Central memory CD8-positive, alpha-beta T cell (primary cell): ENCODE measurements around the gene CNDP2.
A peak's percentile ranks its signal among the peaks of the same experiment; 100 is the strongest.

Source experiments
- ATAC-seq: fragments of 150-1000 bp; cut with Tn5 transposase; replicated peaks from 2 replicates; pipeline ENCODE4 v1.10.0; 2022; ENCODE audit warnings: mild to moderate bottlenecking, moderate FRiP score, moderate number of reproducible peaks; ENCODE audit not compliant: poor library complexity, severe bottlenecking; ENCODE audit errors: extremely low read depth
- DNase-seq, 2 donors: peaks; one replicate each; pipeline ENCODE4 v3.0.0; 2021; ENCODE audit warnings: low spot score in 2 of 2
- H3K27ac Mint-ChIP-seq: one replicate; pipeline ENCODE4 v1.8.0; 2022; ENCODE audit warnings: low read depth, mild to moderate bottlenecking, moderate library complexity, mixed read lengths
- H3K27me3 Mint-ChIP-seq: one replicate; pipeline ENCODE4 v1.8.0; 2022; ENCODE audit warnings: mixed read lengths
- H3K36me3 Mint-ChIP-seq: one replicate; pipeline ENCODE4 v1.8.0; 2022; ENCODE audit warnings: mild to moderate bottlenecking, moderate library complexity, mixed read lengths; ENCODE audit not compliant: insufficient read depth
- H3K4me1 Mint-ChIP-seq: one replicate; pipeline ENCODE4 v1.8.0; 2022; ENCODE audit warnings: mixed read lengths
- H3K4me3 Mint-ChIP-seq: one replicate; pipeline ENCODE4 v1.8.0; 2022; ENCODE audit warnings: mild to moderate bottlenecking, moderate library complexity, mixed read lengths
- H3K9me3 Mint-ChIP-seq: one replicate; pipeline ENCODE4 v1.8.0; 2022; ENCODE audit warnings: mixed read lengths

CNDP2 gene

DNA sequence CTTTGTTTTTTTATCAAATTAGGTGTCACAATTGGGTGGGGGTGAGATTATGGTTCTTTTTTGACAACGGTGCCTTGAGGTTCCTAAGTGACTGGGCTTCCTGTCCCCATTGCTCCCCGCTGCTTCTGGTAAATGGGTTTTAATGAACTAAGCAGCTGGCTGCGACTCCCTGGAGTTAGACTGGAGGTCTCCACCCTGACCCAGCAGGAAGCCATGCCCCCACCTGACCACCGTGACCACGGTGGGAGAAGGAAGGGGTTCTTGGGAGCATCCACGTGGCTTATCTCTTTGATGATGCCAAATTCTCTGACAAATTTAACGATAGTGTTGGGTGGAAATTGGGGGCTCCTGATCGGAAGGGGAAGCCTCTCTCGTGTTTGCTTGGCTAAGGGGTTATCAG, 12.2 kb downstream of the CNDP2 start:
- ATAC-seq (no peak), DNase-seq (no peak)
- H3K9me3 Mint-ChIP-seq, result no peaks in the 10 kb centered on the region
- no peaks in the 10 kb centered on the region for H3K27me3 Mint-ChIP-seq
- peaks cover 29% of the 10 kb centered on the region for H3K4me1 Mint-ChIP-seq
- no peak overlapping the region for H3K4me3 Mint-ChIP-seq
- peaks cover 62% of the 10 kb centered on the region for H3K36me3 Mint-ChIP-seq
- H3K27ac Mint-ChIP-seq, result no peak overlapping the region

DNA sequence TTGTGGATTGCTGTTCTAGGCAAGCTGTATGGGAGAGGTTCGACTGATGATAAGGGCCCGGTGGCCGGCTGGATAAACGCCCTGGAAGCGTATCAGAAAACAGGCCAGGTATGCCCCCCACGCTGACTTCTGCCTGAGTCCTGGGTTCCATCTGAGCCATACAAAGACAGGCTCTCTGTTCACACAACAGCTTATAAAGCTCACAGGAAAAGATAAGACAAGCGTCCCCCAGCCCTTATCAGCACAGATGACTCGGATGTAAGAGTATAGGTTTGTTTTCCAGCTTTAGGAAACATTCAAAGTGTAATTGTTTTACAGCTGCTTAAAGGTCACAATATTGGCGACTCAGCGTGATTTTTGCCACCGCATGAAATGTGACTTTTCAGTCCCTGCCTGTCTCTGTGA, 12.7 kb downstream of the CNDP2 start:
- no peak overlapping the region for H3K27ac Mint-ChIP-seq

GRCh38 chr18:74509856-74510769, 13.9 kb downstream of the CNDP2 start:
- DNase-seq (no peak), ATAC-seq (no peak)
- no peaks in the 10 kb centered on the region for H3K9me3 Mint-ChIP-seq
- H3K4me1 Mint-ChIP-seq, result peaks cover 38% of the 10 kb centered on the region
- no peak overlapping the region for H3K4me3 Mint-ChIP-seq
- H3K27ac Mint-ChIP-seq, result no peak overlapping the region
- peaks cover 56% of the 10 kb centered on the region for H3K36me3 Mint-ChIP-seq
- H3K27me3 Mint-ChIP-seq, result no peaks in the 10 kb centered on the region

More for the DNA sequence above, 12.7 kb downstream of the CNDP2 start:
- H3K4me1 Mint-ChIP-seq, result peaks cover 28% of the 10 kb centered on the region
- H3K9me3 Mint-ChIP-seq, result no peaks in the 10 kb centered on the region
- no peaks in the 10 kb centered on the region for H3K27me3 Mint-ChIP-seq
- peaks cover 61% of the 10 kb centered on the region for H3K36me3 Mint-ChIP-seq
- ATAC-seq (no peak), DNase-seq (no peak)
- no peak overlapping the region for H3K4me3 Mint-ChIP-seq

GRCh38 chr18:74510770-74511095, 14.6 kb downstream of the CNDP2 start:
- DNase-seq, result no peak
- Mint-ChIP-seq H3K4me3 (no peak overlapping the region), H3K9me3 (no peaks in the 10 kb centered on the region), H3K27me3 (no peaks in the 10 kb centered on the region), H3K4me1 (peaks cover 35% of the 10 kb centered on the region), H3K36me3 (peaks cover 52% of the 10 kb centered on the region), H3K27ac (no peak overlapping the region)
- no peak for ATAC-seq

GRCh38 chr18:74511823-74512222, 15.7 kb downstream of the CNDP2 start:
- Mint-ChIP-seq H3K27me3 (no peaks in the 10 kb centered on the region), H3K4me1 (peaks cover 30% of the 10 kb centered on the region), H3K9me3 (no peaks in the 10 kb centered on the region), H3K27ac (no peak overlapping the region), H3K36me3 (peaks cover 49% of the 10 kb centered on the region), H3K4me3 (no peak overlapping the region)
- ATAC-seq, result no peak
- DNase-seq, result no peak

- no peaks in the 10 kb centered on the region for H3K27me3 Mint-ChIP-seq
- DNase-seq (no peak), ATAC-seq (no peak)
- no peak overlapping the region for H3K27ac Mint-ChIP-seq
- H3K4me3 Mint-ChIP-seq, result no peak overlapping the region
- H3K4me1 Mint-ChIP-seq, result peaks cover 23% of the 10 kb centered on the region
- H3K9me3 Mint-ChIP-seq, result no peaks in the 10 kb centered on the region
- H3K36me3 Mint-ChIP-seq, result peaks cover 45% of the 10 kb centered on the region
Measured at GRCh38 chr18:74512321-74513053, 16.3 kb downstream of the CNDP2 start.

- H3K4me3 Mint-ChIP-seq, result no peak overlapping the region
- no peak overlapping the region for H3K27ac Mint-ChIP-seq
- H3K36me3 Mint-ChIP-seq, result peaks cover 43% of the 10 kb centered on the region
- ATAC-seq, result no peak
- no peaks in the 10 kb centered on the region for H3K27me3 Mint-ChIP-seq
- H3K4me1 Mint-ChIP-seq, result peaks cover 17% of the 10 kb centered on the region
- DNase-seq, result no peak
- H3K9me3 Mint-ChIP-seq, result no peaks in the 10 kb centered on the region
Measured at GRCh38 chr18:74513149-74513882, 17.2 kb downstream of the CNDP2 start.

GRCh38 chr18:74513883-74514205, 17.7 kb downstream of the CNDP2 start:
- no peak for DNase-seq
- Mint-ChIP-seq H3K9me3 (no peaks in the 10 kb centered on the region), H3K27ac (no peak overlapping the region), H3K36me3 (peaks cover 39% of the 10 kb centered on the region), H3K4me3 (no peak overlapping the region), H3K27me3 (no peaks in the 10 kb centered on the region), H3K4me1 (peaks cover 17% of the 10 kb centered on the region)
- no peak for ATAC-seq

GRCh38 chr18:74514860-74515495, 18.8 kb downstream of the CNDP2 start:
- ATAC-seq, result no peak
- peaks cover 38% of the 10 kb centered on the region for H3K36me3 Mint-ChIP-seq
- no peaks in the 10 kb centered on the region for H3K9me3 Mint-ChIP-seq
- peak overlapping the region; percentile 65 for H3K27ac Mint-ChIP-seq
- DNase-seq, result no peak
- H3K4me1 Mint-ChIP-seq, result peaks cover 17% of the 10 kb centered on the region
- no peak overlapping the region for H3K4me3 Mint-ChIP-seq
- H3K27me3 Mint-ChIP-seq, result no peaks in the 10 kb centered on the region

GRCh38 chr18:74515620-74516231, 19.6 kb downstream of the CNDP2 start:
- H3K4me1 Mint-ChIP-seq, result peaks cover 17% of the 10 kb centered on the region
- H3K9me3 Mint-ChIP-seq, result no peaks in the 10 kb centered on the region
- peaks cover 36% of the 10 kb centered on the region for H3K36me3 Mint-ChIP-seq
- H3K4me3 Mint-ChIP-seq, result no peak overlapping the region
- no peak for DNase-seq
- ATAC-seq, result no peak
- no peak overlapping the region for H3K27ac Mint-ChIP-seq
- H3K27me3 Mint-ChIP-seq, result no peaks in the 10 kb centered on the region

GRCh38 chr18:74516271-74517235, 20.4 kb downstream of the CNDP2 start:
- DNase-seq (no peak), ATAC-seq (no peak)
- Mint-ChIP-seq H3K9me3 (no peaks in the 10 kb centered on the region), H3K4me3 (no peak overlapping the region), H3K4me1 (peaks cover 17% of the 10 kb centered on the region), H3K27me3 (no peaks in the 10 kb centered on the region), H3K27ac (no peak overlapping the region), H3K36me3 (peaks cover 33% of the 10 kb centered on the region)
